Measurements from ENCODE around the gene DCAF12L2. TPM values are rescaled to one million over a fixed set of nuclear protein-coding genes. Genes with fewer than 3 reads are reported as not detected.

DCAF12L2 gene
- total RNA-seq, 1 donor from 2014 or later, result 1.3 TPM

DNA sequence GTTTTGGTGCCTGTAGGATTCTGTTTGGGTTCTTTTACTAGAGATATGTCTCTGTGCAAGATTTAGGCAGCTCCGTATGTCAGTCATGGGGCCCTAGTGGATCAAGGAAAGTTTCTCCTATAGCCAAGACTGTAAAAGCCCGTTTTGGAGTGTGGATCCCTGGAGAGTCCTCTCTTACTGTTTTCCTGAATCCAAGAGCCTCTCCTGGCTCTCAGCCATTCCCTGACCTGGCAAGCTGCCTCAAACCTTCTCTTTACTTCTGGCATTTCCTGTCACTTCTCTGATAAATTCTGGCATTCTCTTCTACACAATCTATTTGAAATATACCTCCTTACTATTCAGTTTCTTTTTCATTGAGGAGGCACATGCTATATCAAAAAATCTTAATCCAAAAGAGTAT is 41.4 kb downstream of the DCAF12L2 start:
- no peak overlapping the region for H3K4me3 Mint-ChIP-seq (ENCODE audit: low read depth)
- H3K4me1 Mint-ChIP-seq (ENCODE audit: low read depth), result no peaks in the 10 kb centered on the region
- H3K27ac Mint-ChIP-seq, result no peak overlapping the region
- no peak for DNase-seq (ENCODE audit: low spot score, unreplicated experiment)
- H3K9me3 Mint-ChIP-seq (ENCODE audit: low read depth), result peaks cover 17% of the 10 kb centered on the region
- no peak for TF ChIP-seq CTCF (IDR thresholded peaks at IDR 0.05; ENCODE audit: unreplicated experiment)
- H3K36me3 Mint-ChIP-seq (ENCODE audit: insufficient read depth), result no peaks in the 10 kb centered on the region
- H3K27me3 Mint-ChIP-seq, result no peaks in the 10 kb centered on the region

All from progenitor cell of endocrine pancreas (in vitro differentiated cells).